ENCODE data around the gene GDI2. TPM values are rescaled to one million over a fixed set of nuclear protein-coding genes. Genes with fewer than 3 reads are reported as not detected.
A peak's percentile ranks its signal among the peaks of the same experiment; 100 is the strongest.

Gene GDI2
- total and polyA plus RNA-seq, 9 of the 15 experiments (the other 6 are each of a cell fraction or from before 2014, with no cell fraction given), result 262 to 424 (median 287) TPM

DNA sequence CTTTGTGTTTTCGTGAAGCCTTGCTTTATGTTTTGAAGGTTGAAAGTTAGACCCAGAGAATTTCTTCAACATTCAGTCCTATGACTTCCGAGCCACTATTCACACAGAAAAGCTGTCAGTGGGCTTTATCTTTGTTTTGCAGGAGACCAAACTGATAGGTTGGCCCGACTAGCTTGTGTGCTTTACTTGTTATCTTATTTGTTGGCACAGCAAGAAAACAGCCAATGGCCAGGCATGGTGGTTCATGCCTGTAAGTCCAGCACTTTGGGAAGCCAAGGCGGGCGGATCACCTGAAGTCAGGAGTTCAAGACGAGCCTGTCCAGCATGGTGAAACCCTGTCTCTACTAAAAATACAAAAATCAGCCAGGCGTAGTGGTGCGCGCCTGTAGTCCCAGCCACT is 16.0 kb upstream of the GDI2 start (continued):
- TF ChIP-seq, protein P1, sequence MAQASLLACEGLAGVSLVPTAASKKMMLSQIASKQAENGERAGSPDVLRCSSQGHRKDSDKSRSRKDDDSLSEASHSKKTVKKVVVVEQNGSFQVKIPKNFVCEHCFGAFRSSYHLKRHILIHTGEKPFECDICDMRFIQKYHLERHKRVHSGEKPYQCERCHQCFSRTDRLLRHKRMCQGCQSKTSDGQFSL (CRISPR knock-in tag; IDR thresholded peaks at IDR 0.05), result no peak
- TF ChIP-seq, protein P1 (tag; IDR thresholded peaks at IDR 0.05), result 0 out of 4 replicates have a peak, but pooled peaks of 1 of the 2 experiments have one; percentile 20
- TF ChIP-seq MEF2D (tag; conservative IDR thresholded peaks at IDR 0.05; ENCODE audit: low read depth) (0 out of 2 replicates have a peak, but pooled peaks have one; percentile 25), KDM1A (IDR thresholded peaks at IDR 0.05) (no peak), RBM17 (IDR thresholded peaks at IDR 0.05; ENCODE audit: borderline replicate concordance, low read depth, low read length) (no peak), TCF3 (CRISPR knock-in tag; IDR thresholded peaks at IDR 0.05) (peak; percentile 80), ZNF592 (IDR thresholded peaks at IDR 0.05) (peak; percentile 77), ZNF583 (CRISPR knock-in tag; IDR thresholded peaks at IDR 0.05) (no peak)

Measured in K562 (cell line).